ENCODE measurements around the gene SAMD11.
"Not testable (repeated sequence)": the region's sequence is repeated elsewhere in the genome, so short reads cannot be mapped to it uniquely, and the experiment has no call there.

Gene SAMD11, protein sequence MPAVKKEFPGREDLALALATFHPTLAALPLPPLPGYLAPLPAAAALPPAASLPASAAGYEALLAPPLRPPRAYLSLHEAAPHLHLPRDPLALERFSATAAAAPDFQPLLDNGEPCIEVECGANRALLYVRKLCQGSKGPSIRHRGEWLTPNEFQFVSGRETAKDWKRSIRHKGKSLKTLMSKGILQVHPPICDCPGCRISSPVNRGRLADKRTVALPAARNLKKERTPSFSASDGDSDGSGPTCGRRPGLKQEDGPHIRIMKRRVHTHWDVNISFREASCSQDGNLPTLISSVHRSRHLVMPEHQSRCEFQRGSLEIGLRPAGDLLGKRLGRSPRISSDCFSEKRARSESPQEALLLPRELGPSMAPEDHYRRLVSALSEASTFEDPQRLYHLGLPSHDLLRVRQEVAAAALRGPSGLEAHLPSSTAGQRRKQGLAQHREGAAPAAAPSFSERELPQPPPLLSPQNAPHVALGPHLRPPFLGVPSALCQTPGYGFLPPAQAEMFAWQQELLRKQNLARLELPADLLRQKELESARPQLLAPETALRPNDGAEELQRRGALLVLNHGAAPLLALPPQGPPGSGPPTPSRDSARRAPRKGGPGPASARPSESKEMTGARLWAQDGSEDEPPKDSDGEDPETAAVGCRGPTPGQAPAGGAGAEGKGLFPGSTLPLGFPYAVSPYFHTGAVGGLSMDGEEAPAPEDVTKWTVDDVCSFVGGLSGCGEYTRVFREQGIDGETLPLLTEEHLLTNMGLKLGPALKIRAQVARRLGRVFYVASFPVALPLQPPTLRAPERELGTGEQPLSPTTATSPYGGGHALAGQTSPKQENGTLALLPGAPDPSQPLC

GRCh38 chr1:923131-923990 is at the start of gene SAMD11:
SAMD11 (plus strand) TSS chr1:923923; CDS start chr1:924432, 509 bp downstream.
- no peak for DNase-seq (ENCODE audit: low read depth, low spot score)

GRCh38 chr1:876428-877208 is 47.1 kb upstream of the SAMD11 start:
- not testable (repeated sequence) for DNase-seq (ENCODE audit: low read depth, low spot score)

DNA sequence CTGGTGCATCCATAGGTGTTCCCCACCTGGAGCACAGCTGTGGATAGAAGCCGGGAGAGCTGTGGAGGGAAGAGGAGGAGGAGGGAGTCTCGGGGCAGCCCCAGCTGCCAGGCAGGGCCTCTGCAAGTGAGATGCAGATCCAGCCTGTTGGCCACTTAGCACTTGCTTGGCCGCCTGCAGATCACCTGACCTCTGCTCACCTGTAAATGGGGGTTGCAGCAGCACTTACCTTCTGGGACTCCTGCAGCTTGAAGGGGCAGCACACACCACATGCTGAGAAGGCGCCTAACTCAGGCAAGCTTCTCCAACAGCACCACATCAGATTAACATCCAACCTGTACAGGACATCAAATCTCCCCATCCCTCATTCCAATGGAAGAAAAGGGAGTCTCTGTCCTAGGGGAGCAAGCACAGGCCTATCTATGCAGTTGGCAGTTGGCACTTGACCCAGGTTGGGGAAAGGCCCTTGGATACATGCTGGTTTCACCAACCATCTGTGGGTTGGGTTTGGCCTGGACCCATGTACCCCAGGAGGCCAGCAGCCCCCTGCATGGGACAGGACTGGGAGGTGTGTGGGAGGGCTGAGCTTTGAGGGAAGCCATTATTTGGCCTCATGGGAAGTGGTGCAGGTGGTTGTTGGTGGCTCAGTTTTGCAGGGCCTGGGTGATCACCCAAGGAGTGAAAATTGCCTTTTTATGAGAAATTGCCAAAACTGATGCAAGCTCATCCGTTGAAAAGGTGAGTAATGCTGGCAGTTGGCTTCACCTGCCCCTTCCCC is 46.3 kb upstream of the SAMD11 start:
- not testable (repeated sequence) for DNase-seq (ENCODE audit: low read depth, low spot score)

DNA sequence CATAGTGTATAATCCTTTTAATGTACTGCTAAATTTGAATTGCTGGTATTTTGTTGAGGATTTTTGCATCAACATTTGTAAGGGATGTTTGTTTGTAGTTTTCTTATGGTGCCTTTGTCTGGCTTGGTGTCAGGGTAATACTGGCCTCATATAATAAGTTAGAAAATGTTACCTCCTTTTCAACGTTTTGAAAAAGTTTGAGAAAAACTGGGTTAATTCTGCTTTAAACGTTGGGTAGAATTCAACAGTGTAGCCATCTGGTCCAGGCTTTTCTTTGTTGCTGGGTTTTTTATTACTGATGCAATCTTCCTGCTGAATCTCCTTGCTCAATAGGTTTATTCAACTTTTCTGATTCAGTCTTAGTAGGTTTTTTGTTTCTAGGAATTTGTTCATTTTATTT is 43.2 kb upstream of the SAMD11 start:
- not testable (repeated sequence) for DNase-seq (ENCODE audit: low read depth, low spot score)

- not testable (repeated sequence) for DNase-seq (ENCODE audit: low read depth, low spot score)
Observed at GRCh38 chr1:880915-881314, 42.8 kb upstream of the SAMD11 start.

DNA sequence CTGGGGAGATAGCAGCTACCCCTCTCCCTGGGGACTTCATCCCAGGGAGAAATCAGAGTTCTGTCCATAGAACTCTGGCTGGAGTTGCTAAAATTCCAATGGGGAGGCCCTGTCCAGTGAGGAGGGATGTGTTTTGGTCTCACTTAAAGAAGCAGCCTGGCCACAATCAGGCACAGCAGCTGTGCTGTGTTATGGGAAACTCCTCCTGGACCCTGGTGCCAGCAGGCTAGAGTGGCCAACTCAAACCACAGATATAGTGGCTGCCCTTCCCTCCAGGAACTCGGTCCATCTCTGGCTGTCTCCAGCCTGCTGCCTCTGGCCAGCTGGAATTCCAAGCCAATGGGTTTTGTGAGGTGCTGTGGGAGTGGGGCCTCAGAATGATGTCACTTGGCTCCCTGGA is 37.4 kb upstream of the SAMD11 start:
- DNase-seq (ENCODE audit: low read depth, low spot score): no peak

- no peak for DNase-seq (ENCODE audit: low read depth, low spot score)
Observed at GRCh38 chr1:886760-887159, 37.0 kb upstream of the SAMD11 start.

GRCh38 chr1:888297-888696 is 35.4 kb upstream of the SAMD11 start:
- DNase-seq (ENCODE audit: low read depth, low spot score): no peak

DNA sequence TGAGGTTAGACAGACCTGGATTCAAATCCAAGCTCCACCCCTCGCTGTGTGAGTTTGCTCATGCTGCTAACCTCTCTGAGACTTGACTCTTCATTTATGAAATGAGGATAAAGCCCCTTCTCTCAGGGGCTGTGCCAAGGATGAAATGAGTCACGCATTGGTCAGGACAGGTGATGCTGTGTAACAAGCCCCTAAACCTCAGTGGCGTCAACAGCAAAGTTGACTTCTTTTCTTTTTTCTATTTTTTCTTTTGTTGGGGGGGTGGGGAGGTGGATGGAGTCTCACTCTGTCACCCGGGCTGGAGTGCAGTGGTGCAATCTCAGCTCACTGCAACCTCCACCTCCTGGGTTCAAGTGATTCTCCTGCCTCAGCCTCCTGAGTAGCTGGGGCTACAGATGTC is 33.9 kb upstream of the SAMD11 start:
- not testable (repeated sequence) for DNase-seq (ENCODE audit: low read depth, low spot score)

DNA sequence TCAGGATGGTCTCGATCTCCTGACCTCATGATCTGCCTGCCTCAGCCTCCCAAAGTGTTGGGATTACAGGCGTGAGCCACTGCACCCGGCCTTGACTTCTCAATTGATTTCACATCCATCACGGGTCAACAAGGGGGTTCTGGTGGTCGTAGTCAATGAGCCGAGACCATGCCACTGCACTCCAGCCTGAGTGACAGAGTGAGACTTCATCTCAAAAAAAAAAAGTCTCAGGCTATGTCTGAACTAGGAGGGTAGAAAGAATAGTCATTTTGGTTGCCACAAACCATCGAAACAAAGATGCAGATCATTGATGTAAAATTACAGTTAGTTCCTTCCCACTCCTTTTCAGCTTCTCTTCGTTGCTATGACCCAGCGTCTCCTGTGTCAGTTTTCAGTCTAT is 33.5 kb upstream of the SAMD11 start:
- not testable (repeated sequence) for DNase-seq (ENCODE audit: low read depth, low spot score)

GRCh38 chr1:890661-891060 is 33.1 kb upstream of the SAMD11 start:
- no peak for DNase-seq (ENCODE audit: low read depth, low spot score)

DNA sequence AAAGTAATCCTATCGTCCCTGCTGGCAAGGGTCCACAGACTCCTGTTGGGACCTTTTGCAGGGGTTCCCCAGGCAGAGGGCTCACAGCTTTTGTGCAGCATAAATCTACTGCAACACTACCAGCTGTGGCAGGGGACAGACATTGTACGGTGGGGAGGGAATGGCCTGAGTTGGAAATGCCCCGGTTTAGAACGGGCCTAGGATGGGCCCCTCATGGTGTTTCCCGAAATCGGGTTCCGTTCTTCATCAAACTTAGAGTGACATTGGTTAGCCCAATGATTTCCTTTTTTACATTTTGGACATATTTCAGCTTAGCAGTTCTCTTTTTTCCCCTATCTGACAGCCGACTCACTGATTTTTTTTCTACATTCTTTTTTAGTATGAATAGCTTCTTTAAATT is 26.5 kb upstream of the SAMD11 start:
- DNase-seq (ENCODE audit: low read depth, low spot score): no peak

GRCh38 chr1:897951-898350 is 25.8 kb upstream of the SAMD11 start:
- DNase-seq (ENCODE audit: low read depth, low spot score): not testable (repeated sequence)

DNA sequence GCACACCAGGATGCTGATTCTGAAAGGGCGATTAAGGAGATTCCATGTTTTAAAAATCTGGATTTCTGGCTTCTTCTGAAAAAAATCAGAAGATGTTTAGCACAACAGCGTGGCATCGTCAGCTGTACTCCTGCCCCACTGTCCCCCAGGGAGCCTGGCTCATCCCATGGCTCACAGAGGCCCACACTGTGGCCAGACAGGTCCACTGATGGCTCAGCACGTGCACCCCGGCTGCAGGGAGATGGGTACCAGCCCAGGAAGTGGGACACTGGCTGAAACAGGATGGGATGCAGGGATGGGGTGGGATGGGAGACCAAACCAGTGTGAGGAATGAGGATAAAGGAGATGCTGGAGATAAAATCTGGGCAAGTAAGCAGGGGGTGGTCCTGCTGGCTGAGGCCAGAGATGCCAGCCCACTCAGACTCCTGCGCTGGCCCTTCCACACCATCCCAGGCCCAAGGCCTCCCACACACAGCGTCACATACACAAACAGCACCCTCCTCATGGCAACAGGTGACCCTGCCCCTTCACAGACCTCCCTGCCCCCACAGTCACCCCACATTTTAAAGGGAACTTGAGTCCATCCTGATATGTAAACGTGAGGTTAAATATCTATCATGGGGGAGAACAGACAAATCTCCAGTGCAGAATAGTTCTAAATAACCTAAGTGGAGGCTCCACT is 23.9 kb upstream of the SAMD11 start:
- DNase-seq (ENCODE audit: low read depth, low spot score): no peak

DNA sequence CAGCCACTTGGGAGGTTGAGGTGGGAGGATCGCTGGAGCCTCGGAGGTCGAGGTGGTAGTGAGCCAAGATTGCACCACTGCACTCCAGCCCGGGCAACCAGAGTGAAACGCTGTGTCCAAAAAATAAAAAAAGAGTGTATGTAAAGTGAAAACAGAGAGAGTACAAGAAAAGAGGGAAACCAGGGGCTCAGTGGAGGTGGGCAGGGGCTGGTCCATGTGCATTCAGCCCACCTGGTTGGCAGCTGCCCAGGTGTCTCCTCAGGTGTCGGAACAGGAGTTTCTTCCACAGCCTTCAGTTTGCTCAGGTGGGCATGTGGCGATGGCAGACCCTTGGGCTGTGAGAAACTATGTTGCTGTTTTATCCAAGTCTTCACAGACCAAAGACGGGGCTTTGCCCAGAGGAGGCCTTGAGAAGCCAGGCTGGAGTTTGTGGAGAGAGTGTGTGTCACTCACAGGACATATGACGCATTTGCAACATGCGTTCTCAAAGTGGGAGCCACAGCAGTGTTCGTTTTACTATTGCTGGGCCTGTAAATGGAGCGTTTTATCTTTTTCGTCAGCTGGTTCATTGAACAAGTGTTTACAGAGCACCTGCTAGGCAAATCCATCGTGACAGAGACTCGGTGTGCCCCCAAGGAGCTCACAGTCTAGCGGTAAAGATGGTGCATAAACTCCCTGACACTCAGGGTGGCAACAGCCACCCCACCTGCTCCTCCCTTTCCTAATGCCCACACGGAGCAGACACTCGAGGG is 22.4 kb upstream of the SAMD11 start:
- DNase-seq (ENCODE audit: low read depth, low spot score): no peak

GRCh38 chr1:902802-903201 is 20.9 kb upstream of the SAMD11 start:
- no peak for DNase-seq (ENCODE audit: low read depth, low spot score)

DNA sequence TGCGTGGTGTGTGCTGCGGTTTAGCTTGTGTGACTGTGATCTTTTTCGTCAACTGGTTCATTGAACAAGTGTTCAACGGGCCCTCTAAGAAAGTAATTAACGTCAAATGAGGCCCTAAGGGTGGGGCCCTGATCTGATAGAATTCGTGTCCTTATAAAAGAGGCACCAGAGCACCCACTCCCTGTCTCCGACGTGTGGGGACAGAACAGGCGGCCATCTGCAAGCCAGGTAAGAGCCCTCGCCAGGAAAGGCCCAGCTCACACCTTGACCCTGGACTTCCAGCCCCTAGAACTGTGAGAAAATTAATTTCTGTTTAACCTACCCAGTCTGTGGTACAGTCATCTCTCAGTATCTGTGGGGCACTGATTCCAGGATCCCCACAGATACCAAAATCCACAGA is 20.4 kb upstream of the SAMD11 start:
- DNase-seq (ENCODE audit: low read depth, low spot score): no peak

DNA sequence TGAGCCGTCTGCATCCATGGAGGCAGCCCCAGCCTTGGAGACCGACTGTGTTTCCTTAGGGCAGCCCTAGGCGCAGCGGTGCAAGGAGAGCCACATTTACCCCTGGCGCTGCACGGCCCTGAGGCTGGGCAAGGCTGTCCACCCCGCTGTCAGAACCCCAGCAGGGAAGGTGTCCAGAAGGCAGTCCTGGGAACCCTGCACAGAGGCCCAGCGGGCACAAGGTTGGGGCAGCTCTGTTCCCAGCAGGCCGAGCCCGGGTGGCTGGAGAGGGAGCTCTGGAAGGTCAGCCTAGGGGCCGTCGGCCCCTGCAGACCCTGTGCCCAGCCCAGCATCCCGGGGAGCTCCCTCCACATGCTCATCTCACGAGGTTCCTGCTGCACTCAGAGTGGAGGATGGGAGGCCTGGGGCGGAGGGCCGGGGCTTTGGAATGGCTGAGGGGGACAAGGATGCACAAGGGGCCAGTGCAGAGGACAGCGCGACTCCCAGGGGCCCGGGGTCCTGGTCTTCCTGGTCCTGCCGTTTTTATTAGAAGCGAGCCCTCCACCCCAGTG is 19.9 kb upstream of the SAMD11 start:
- DNase-seq (ENCODE audit: low read depth, low spot score): no peak

All from activated CD4-positive, CD25-positive, alpha-beta regulatory T cell treated with anti-CD3 and anti-CD28 coated beads, Interleukin-2, amount 50 U/mL, for 16 hours (primary cell).